Stimulated activated CD4-positive, alpha-beta T cell treated with anti-CD3 and anti-CD28 coated beads, Interleukin-1b, Interleukin-23, amount 100 ng/mL, for 48 hours (primary cell): ENCODE measurements around the gene DIS3L2.

ENCODE experiments used
- DNase-seq: peaks from one replicate; pipeline ENCODE4 v3.0.0-alpha.2; 2020

DIS3L2 gene

GRCh38 chr2:231961349-231962166, at the start of gene DIS3L2:
Gene DIS3L2, plus strand, starts transcription at chr2:231961713. Its CDS starts 53,215 bp downstream, at chr2:232014928.
- DNase-seq: peak; percentile 81

GRCh38 chr2:231914077-231914690, 47.3 kb upstream of the DIS3L2 start:
- DNase-seq: no peak

GRCh38 chr2:231917280-231918066, 44.0 kb upstream of the DIS3L2 start:
- DNase-seq: no peak

GRCh38 chr2:231918501-231919330, 42.8 kb upstream of the DIS3L2 start:
- DNase-seq: no peak

- DNase-seq: no peak
These were observed 42.0 kb upstream of the DIS3L2 start for GRCh38 chr2:231919341-231920035.

GRCh38 chr2:231920366-231920765, 41.1 kb upstream of the DIS3L2 start:
- no peak for DNase-seq

- no peak for DNase-seq
These were observed 40.7 kb upstream of the DIS3L2 start for GRCh38 chr2:231920795-231921194.

- no peak for DNase-seq
These were observed 39.1 kb upstream of the DIS3L2 start for GRCh38 chr2:231922311-231923009.

- DNase-seq: no peak
These were observed 38.5 kb upstream of the DIS3L2 start for GRCh38 chr2:231923010-231923344.

GRCh38 chr2:231923951-231924888, 37.3 kb upstream of the DIS3L2 start:
- no peak for DNase-seq

- no peak for DNase-seq
These were observed 36.6 kb upstream of the DIS3L2 start for GRCh38 chr2:231924889-231925275.

- peak; percentile 57 for DNase-seq
These were observed 36.0 kb upstream of the DIS3L2 start for GRCh38 chr2:231925303-231926179.

GRCh38 chr2:231926180-231926741, 35.3 kb upstream of the DIS3L2 start, which contains the start of gene NPPC:
Gene NPPC, minus strand, starts transcription at chr2:231926396. Its CDS starts 147 bp downstream, at chr2:231926249.
- peak; percentile 79 for DNase-seq

GRCh38 chr2:231926761-231927565, 34.5 kb upstream of the DIS3L2 start:
- DNase-seq: peak; percentile 36

- no peak for DNase-seq
These were observed 34.0 kb upstream of the DIS3L2 start for GRCh38 chr2:231927566-231927890.

GRCh38 chr2:231928481-231928880, 33.0 kb upstream of the DIS3L2 start:
- DNase-seq: no peak

GRCh38 chr2:231928901-231929725, 32.4 kb upstream of the DIS3L2 start:
- no peak for DNase-seq
